ENCODE data around the gene SOWAHC. TPM values are rescaled to one million over a fixed set of nuclear protein-coding genes. Genes with fewer than 3 reads are reported as not detected.

SOWAHC gene
- total and polyA plus RNA-seq, 2 donors (not counting 3 experiments of a cell fraction or from before 2014, with no cell fraction given): 1.0 to 4.1 TPM

DNA sequence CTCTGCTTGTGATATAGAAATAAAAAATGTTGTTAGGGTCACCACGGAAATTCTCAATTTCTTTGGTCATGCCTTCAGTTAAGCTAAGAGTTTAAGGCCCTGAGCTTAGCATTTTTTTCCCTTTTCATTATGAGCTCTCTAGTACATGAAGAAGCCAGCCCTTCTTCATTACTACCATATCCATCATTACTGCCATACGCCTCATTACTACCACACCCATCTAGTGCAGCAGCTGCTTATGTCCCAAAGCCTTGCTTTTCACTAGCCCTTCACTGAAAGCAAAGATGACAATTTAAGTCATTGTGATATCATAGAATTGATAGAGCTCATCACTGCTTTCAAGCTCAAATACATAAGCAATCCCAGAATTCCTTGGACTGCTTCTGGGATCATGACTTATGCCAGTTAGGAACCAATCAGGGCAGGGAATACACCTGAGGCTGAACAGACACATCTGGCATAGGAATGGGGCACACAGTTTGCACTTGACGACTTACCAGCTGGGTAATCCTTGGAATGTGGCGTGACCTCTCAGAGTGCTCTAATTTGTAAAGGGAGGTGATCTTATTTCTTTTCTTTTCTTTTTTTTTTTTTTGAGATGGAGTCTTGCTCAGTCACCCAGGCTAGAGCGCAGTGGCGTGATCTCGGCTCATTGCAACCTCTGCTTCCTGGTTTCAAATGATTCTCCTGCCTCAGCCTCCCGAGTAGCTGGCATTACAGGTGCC is 40.3 kb downstream of the SOWAHC start:
- dilution Hi-C loops (cut with MboI; ENCODE audit: extremely low pct_ligation_motif_present, low sequenced_read_pairs): no loop called here
- ChIA-PET POLR2A (interaction anchor here (0.7 kb wide), 1 partner anchor 73 kb away, joined by 3 read pairs; no protein-coding TSS in a partner anchor), CTCF (interaction anchor here (1.2 kb wide), 1 partner anchor 9 kb away, joined by 3 read pairs; no protein-coding TSS in a partner anchor)
- no peak overlapping the region for H3K4me2 ChIP-seq (ENCODE audit: insufficient read depth, low read length)
- FAIRE-seq (no peak), DNase-seq (ENCODE audit: low read depth, low spot score) (no peak)
- H3K27me3 ChIP-seq (ENCODE audit: control insufficient read depth in 2 of 2, insufficient read depth in 2 of 2, low read length in 2 of 2): peaks cover 3 to 4% of the 10 kb centered on the region in 2 experiments
- no peaks in the 10 kb centered on the region for H3K9me3 ChIP-seq (replicated peaks; ENCODE audit: control insufficient read depth, insufficient read depth, low read length)
- peaks cover 3% of the 10 kb centered on the region for H4K20me1 ChIP-seq (replicated peaks; ENCODE audit: control insufficient read depth, extremely low read depth, insufficient read depth, low read length)
- H3K79me2 ChIP-seq (ENCODE audit: control insufficient read depth, insufficient read depth, low read length): no peaks in the 10 kb centered on the region
- H3K9ac ChIP-seq (replicated peaks; ENCODE audit: extremely low read depth, insufficient read depth, low read length): no peak overlapping the region
- intact Hi-C loops (cut with micrococcal nuclease): no loop called here
- H2AFZ ChIP-seq (ENCODE audit: low read depth, low read length): no peak overlapping the region
- no peaks in the 10 kb centered on the region for H3K9me1 ChIP-seq (replicated peaks; ENCODE audit: control insufficient read depth, extremely low read depth, insufficient read depth, low read length)
- no peak for TF ChIP-seq EZH2 (IDR thresholded peaks at IDR 0.05; ENCODE audit: borderline replicate concordance, low read depth, low read length, severe bottlenecking)
- TF ChIP-seq JUN (IDR thresholded peaks at IDR 0.05; ENCODE audit: borderline replicate concordance, insufficient read depth, insufficient read length, low read depth): no peak
- TF ChIP-seq, protein P1, sequence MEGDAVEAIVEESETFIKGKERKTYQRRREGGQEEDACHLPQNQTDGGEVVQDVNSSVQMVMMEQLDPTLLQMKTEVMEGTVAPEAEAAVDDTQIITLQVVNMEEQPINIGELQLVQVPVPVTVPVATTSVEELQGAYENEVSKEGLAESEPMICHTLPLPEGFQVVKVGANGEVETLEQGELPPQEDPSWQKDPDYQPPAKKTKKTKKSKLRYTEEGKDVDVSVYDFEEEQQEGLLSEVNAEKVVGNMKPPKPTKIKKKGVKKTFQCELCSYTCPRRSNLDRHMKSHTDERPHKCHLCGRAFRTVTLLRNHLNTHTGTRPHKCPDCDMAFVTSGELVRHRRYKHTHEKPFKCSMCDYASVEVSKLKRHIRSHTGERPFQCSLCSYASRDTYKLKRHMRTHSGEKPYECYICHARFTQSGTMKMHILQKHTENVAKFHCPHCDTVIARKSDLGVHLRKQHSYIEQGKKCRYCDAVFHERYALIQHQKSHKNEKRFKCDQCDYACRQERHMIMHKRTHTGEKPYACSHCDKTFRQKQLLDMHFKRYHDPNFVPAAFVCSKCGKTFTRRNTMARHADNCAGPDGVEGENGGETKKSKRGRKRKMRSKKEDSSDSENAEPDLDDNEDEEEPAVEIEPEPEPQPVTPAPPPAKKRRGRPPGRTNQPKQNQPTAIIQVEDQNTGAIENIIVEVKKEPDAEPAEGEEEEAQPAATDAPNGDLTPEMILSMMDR (IDR thresholded peaks at IDR 0.05; ENCODE audit: extremely low read depth in 1 of 2, insufficient read depth in 1 of 2, low read depth in 1 of 2, low read length in 2 of 2): no peak
- TF ChIP-seq POLR2AphosphoS5 (IDR thresholded peaks at IDR 0.05; ENCODE audit: insufficient read depth, low read depth, low read length): no peak
- TF ChIP-seq POLR2A (IDR thresholded peaks at IDR 0.05; ENCODE audit: low read depth, low read length): no peak
- TF ChIP-seq, protein P2, sequence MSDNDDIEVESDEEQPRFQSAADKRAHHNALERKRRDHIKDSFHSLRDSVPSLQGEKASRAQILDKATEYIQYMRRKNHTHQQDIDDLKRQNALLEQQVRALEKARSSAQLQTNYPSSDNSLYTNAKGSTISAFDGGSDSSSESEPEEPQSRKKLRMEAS (IDR thresholded peaks at IDR 0.05; ENCODE audit: insufficient read depth, insufficient read length): no peak
- TF ChIP-seq MYC (IDR thresholded peaks at IDR 0.05; ENCODE audit: low read depth, low read length): no peak
- no peak for TF ChIP-seq FOS (IDR thresholded peaks at IDR 0.05; ENCODE audit: borderline replicate concordance, insufficient read depth, low read length)
- no peak for TF ChIP-seq GATA2 (IDR thresholded peaks at IDR 0.05; ENCODE audit: insufficient read depth, insufficient read length, low read depth, low read length)
- H3K4me1 ChIP-seq (ENCODE audit: control insufficient read depth, extremely low read depth, insufficient read depth, low read length): no peaks in the 10 kb centered on the region
- H3K36me3 ChIP-seq (ENCODE audit: control insufficient read depth in 2 of 2, extremely low read depth in 1 of 2, insufficient read depth in 2 of 2, low read length in 2 of 2): no peaks in the 10 kb centered on the region
- no peak overlapping the region for H3K27ac ChIP-seq (ENCODE audit: insufficient read depth, low read depth, low read length)
- no peak overlapping the region for H3K4me3 ChIP-seq (replicated peaks in 1 of 3; ENCODE audit: insufficient read depth in 1 of 3, low read depth in 1 of 3, low read length in 3 of 3)
- no TSS peak for BruUV-seq (replicated peaks)

Measured in endothelial cell of umbilical vein (primary cell).